H1 (cell line): ENCODE measurements around the gene MYL7. TPM values are rescaled to one million over a fixed set of nuclear protein-coding genes. Genes with fewer than 3 reads are reported as not detected.
A peak's percentile ranks its signal among the peaks of the same experiment; 100 is the strongest.

Experiments
- BCL11A ChIP-seq, 2 experiments: IDR thresholded peaks; one replicate each; pipeline ENCODE4 v1.6.1; 2011; ENCODE audit warnings: low read depth in 2 of 2, low read length in 2 of 2, mild to moderate bottlenecking in 2 of 2
- EZH2 ChIP-seq: fragments of 200-600 bp; sonication (generic); IDR thresholded peaks from 2 replicates; pipeline ENCODE4 v1.7.1; 2012; ENCODE audit warnings: low read depth, mild to moderate bottlenecking, moderate library complexity, low read length, inconsistent platforms; ENCODE audit not compliant: severe bottlenecking
- MAFK ChIP-seq: IDR thresholded peaks from 2 replicates; pipeline ENCODE4 v1.6.1; 2012; ENCODE audit warnings: low read depth, mild to moderate bottlenecking, improper control_type of control experiment, low read length
- SAP30 ChIP-seq: fragments of 300-600 bp; sonication (generic); IDR thresholded peaks from 2 replicates; pipeline ENCODE4 v1.7.1; 2012; ENCODE audit warnings: low read length, moderate library complexity, mild to moderate bottlenecking, inconsistent platforms; ENCODE audit not compliant: insufficient read depth, insufficient replicate concordance
- SIX5 ChIP-seq: IDR thresholded peaks from 2 replicates; pipeline ENCODE4 v1.6.1; 2011; ENCODE audit warnings: mild to moderate bottlenecking, low read depth, low read length
- TAF1 ChIP-seq: IDR thresholded peaks from 2 replicates; pipeline ENCODE4 v1.6.1; 2011; ENCODE audit warnings: mild to moderate bottlenecking, low read depth, low read length
- polyA plus RNA-seq, 7 experiments: library from polyadenylated mRNA; depleted of rRNA in 3 of 7; stranded (reverse) in 5 of 7; unstranded in 2 of 7; fragments of >200 nt in 5 of 7; fragments of 200-250 nt in 2 of 7; gene quantifications; 1 replicate in 5 of 7; 2 replicates in 1 of 7; 4 replicates in 1 of 7; pipeline versions ENCODE4 v1.2.1 to v1.2.3, GENCODE V29; 2011 to 2013; ENCODE audit warnings: missing spikeins in 2 of 7, mixed read lengths in 2 of 7
- total RNA-seq: library from RNA; stranded (reverse); fragmentation: NEBNext Ultra II Directional; extraction: Animal tissue kit (Norgen Biotek cat#: 25700); gene quantifications from 2 replicates; pipeline ENCODE4 v1.2.1, GENCODE V29; 2021
- TF ChIP-seq, protein P1 (sequence below): IDR thresholded peaks from 2 replicates; pipeline ENCODE4 v1.6.1; 2011; ENCODE audit warnings: low read length, improper control_type of control experiment
- TF ChIP-seq, protein P2 (sequence below): fragments of 300-600 bp; sonication (generic); IDR thresholded peaks from 2 replicates; pipeline ENCODE4 v1.7.1; 2012; ENCODE audit warnings: low read length, moderate library complexity, mild to moderate bottlenecking, inconsistent platforms; ENCODE audit not compliant: insufficient replicate concordance

MYL7 gene
- total and polyA plus RNA-seq, 2 of the 8 experiments (the other 6 are each of a cell fraction or from before 2014, with no cell fraction given), result 3.3 to 3.4 TPM

- TF ChIP-seq, protein P1, sequence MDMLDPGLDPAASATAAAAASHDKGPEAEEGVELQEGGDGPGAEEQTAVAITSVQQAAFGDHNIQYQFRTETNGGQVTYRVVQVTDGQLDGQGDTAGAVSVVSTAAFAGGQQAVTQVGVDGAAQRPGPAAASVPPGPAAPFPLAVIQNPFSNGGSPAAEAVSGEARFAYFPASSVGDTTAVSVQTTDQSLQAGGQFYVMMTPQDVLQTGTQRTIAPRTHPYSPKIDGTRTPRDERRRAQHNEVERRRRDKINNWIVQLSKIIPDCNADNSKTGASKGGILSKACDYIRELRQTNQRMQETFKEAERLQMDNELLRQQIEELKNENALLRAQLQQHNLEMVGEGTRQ, result no peak
- TF ChIP-seq SIX5 (no peak), SAP30 (peak; percentile 67), TAF1 (peak; percentile 63), BCL11A (IDR thresholded peaks at IDR 0.05; ENCODE audit: low read depth in 2 of 2, low read length in 2 of 2) (no peak), EZH2 (no peak), MAFK (no peak)
- TF ChIP-seq, protein P2, sequence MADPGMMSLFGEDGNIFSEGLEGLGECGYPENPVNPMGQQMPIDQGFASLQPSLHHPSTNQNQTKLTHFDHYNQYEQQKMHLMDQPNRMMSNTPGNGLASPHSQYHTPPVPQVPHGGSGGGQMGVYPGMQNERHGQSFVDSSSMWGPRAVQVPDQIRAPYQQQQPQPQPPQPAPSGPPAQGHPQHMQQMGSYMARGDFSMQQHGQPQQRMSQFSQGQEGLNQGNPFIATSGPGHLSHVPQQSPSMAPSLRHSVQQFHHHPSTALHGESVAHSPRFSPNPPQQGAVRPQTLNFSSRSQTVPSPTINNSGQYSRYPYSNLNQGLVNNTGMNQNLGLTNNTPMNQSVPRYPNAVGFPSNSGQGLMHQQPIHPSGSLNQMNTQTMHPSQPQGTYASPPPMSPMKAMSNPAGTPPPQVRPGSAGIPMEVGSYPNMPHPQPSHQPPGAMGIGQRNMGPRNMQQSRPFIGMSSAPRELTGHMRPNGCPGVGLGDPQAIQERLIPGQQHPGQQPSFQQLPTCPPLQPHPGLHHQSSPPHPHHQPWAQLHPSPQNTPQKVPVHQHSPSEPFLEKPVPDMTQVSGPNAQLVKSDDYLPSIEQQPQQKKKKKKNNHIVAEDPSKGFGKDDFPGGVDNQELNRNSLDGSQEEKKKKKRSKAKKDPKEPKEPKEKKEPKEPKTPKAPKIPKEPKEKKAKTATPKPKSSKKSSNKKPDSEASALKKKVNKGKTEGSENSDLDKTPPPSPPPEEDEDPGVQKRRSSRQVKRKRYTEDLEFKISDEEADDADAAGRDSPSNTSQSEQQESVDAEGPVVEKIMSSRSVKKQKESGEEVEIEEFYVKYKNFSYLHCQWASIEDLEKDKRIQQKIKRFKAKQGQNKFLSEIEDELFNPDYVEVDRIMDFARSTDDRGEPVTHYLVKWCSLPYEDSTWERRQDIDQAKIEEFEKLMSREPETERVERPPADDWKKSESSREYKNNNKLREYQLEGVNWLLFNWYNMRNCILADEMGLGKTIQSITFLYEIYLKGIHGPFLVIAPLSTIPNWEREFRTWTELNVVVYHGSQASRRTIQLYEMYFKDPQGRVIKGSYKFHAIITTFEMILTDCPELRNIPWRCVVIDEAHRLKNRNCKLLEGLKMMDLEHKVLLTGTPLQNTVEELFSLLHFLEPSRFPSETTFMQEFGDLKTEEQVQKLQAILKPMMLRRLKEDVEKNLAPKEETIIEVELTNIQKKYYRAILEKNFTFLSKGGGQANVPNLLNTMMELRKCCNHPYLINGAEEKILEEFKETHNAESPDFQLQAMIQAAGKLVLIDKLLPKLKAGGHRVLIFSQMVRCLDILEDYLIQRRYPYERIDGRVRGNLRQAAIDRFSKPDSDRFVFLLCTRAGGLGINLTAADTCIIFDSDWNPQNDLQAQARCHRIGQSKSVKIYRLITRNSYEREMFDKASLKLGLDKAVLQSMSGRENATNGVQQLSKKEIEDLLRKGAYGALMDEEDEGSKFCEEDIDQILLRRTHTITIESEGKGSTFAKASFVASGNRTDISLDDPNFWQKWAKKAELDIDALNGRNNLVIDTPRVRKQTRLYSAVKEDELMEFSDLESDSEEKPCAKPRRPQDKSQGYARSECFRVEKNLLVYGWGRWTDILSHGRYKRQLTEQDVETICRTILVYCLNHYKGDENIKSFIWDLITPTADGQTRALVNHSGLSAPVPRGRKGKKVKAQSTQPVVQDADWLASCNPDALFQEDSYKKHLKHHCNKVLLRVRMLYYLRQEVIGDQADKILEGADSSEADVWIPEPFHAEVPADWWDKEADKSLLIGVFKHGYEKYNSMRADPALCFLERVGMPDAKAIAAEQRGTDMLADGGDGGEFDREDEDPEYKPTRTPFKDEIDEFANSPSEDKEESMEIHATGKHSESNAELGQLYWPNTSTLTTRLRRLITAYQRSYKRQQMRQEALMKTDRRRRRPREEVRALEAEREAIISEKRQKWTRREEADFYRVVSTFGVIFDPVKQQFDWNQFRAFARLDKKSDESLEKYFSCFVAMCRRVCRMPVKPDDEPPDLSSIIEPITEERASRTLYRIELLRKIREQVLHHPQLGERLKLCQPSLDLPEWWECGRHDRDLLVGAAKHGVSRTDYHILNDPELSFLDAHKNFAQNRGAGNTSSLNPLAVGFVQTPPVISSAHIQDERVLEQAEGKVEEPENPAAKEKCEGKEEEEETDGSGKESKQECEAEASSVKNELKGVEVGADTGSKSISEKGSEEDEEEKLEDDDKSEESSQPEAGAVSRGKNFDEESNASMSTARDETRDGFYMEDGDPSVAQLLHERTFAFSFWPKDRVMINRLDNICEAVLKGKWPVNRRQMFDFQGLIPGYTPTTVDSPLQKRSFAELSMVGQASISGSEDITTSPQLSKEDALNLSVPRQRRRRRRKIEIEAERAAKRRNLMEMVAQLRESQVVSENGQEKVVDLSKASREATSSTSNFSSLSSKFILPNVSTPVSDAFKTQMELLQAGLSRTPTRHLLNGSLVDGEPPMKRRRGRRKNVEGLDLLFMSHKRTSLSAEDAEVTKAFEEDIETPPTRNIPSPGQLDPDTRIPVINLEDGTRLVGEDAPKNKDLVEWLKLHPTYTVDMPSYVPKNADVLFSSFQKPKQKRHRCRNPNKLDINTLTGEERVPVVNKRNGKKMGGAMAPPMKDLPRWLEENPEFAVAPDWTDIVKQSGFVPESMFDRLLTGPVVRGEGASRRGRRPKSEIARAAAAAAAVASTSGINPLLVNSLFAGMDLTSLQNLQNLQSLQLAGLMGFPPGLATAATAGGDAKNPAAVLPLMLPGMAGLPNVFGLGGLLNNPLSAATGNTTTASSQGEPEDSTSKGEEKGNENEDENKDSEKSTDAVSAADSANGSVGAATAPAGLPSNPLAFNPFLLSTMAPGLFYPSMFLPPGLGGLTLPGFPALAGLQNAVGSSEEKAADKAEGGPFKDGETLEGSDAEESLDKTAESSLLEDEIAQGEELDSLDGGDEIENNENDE, result no peak
Measured at GRCh38 chr7:44123190-44124003, 17.7 kb downstream of the MYL7 start, which contains the start of gene POLD2 (continued).
